Measurements from ENCODE around the gene ATP4B. TPM values are rescaled to one million over a fixed set of nuclear protein-coding genes. Genes with fewer than 3 reads are reported as not detected.

ATP4B gene
- polyA plus RNA-seq, 1 donor (not counting 4 experiments of a cell fraction or from before 2014, with no cell fraction given): not detected

DNA sequence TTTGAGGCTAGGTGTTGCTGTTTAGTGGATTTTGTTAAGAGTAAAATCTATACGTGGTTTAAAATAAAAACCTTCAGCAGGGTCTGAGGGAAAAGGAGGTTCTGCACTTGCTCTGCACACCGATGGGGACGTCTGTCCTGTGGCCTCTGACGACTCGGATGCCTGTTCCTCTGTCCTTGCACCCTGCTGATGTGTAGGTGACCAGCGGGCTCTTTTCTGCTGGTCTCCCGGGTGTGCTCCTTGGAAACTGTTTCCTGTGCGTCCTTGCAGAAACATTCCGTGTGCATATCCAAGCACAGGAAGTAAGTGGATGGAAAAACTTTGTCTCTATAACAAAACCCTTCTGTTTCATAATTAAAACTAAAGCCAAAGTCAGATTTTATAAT lies 3.8 kb downstream of the ATP4B start:
- Histone ChIP-seq H3K9ac (ENCODE audit: control insufficient read depth, extremely low read depth, insufficient read depth, low read length) (no peak overlapping the region), H4K20me1 (ENCODE audit: control insufficient read depth, extremely low read depth, insufficient read depth, low read length) (no peaks in the 10 kb centered on the region), H3K27me3 (ENCODE audit: control insufficient read depth, extremely low read depth, insufficient read depth, low read length) (peaks cover 25% of the 10 kb centered on the region), H2AFZ (ENCODE audit: control insufficient read depth, low read length) (no peak overlapping the region), H3K9me1 (ENCODE audit: control insufficient read depth, extremely low read depth, insufficient read depth, low read length) (no peaks in the 10 kb centered on the region), H3K36me3 (ENCODE audit: control insufficient read depth in 2 of 2, extremely low read depth in 1 of 2, insufficient read depth in 2 of 2, low read length in 2 of 2) (no peaks in the 10 kb centered on the region), H3K4me3 (ENCODE audit: control insufficient read depth in 2 of 3, extremely low read depth in 1 of 3, insufficient read depth in 2 of 3, low read depth in 1 of 3, low read length in 3 of 3) (no peak overlapping the region), H3K79me2 (ENCODE audit: control insufficient read depth, insufficient read depth, low read length) (no peaks in the 10 kb centered on the region), H3K4me2 (ENCODE audit: control insufficient read depth, extremely low read depth, insufficient read depth, low read depth, low read length) (no peak overlapping the region), H3K4me1 (ENCODE audit: control insufficient read depth, extremely low read depth, insufficient read depth, low read length) (peaks cover 2% of the 10 kb centered on the region), H3K9me3 (ENCODE audit: control insufficient read depth, low read depth, low read length) (no peaks in the 10 kb centered on the region), H3K27ac (ENCODE audit: control insufficient read depth, insufficient read depth, low read length) (no peak overlapping the region)
- FAIRE-seq: no peak
- no peak for DNase-seq (ENCODE audit: low read depth, low spot score)
- no peak for TF ChIP-seq CTCF (optimal IDR thresholded peaks at IDR 0.05 in 1 of 3, IDR thresholded peaks at IDR 0.05 in 1 of 3, conservative IDR thresholded peaks at IDR 0.05 in 1 of 3; ENCODE audit: extremely low read depth in 1 of 3, insufficient read depth in 2 of 3, low read length in 3 of 3)
- TF ChIP-seq EZH2 (IDR thresholded peaks at IDR 0.05; ENCODE audit: low read length): no peak
- dilution Hi-C loops (cut with MboI; ENCODE audit: extremely low pct_ligation_motif_present, low sequenced_read_pairs): no loop called here

GRCh38 chr13:113653264-113654174 lies 4.5 kb downstream of the ATP4B start:
- dilution Hi-C loops (cut with MboI; ENCODE audit: extremely low pct_ligation_motif_present, low sequenced_read_pairs): no loop called here
- Histone ChIP-seq H3K9ac (ENCODE audit: control insufficient read depth, extremely low read depth, insufficient read depth, low read length) (no peak overlapping the region), H3K9me3 (ENCODE audit: control insufficient read depth, low read depth, low read length) (no peaks in the 10 kb centered on the region), H3K4me3 (ENCODE audit: control insufficient read depth in 2 of 3, extremely low read depth in 1 of 3, insufficient read depth in 2 of 3, low read depth in 1 of 3, low read length in 3 of 3) (no peak overlapping the region), H3K27ac (ENCODE audit: control insufficient read depth, insufficient read depth, low read length) (no peak overlapping the region), H2AFZ (ENCODE audit: control insufficient read depth, low read length) (no peak overlapping the region), H3K36me3 (ENCODE audit: control insufficient read depth in 2 of 2, extremely low read depth in 1 of 2, insufficient read depth in 2 of 2, low read length in 2 of 2) (no peaks in the 10 kb centered on the region), H3K27me3 (ENCODE audit: control insufficient read depth, extremely low read depth, insufficient read depth, low read length) (peaks cover 25% of the 10 kb centered on the region), H3K4me2 (ENCODE audit: control insufficient read depth, extremely low read depth, insufficient read depth, low read depth, low read length) (no peak overlapping the region), H3K4me1 (ENCODE audit: control insufficient read depth, extremely low read depth, insufficient read depth, low read length) (peaks cover 2% of the 10 kb centered on the region), H3K9me1 (ENCODE audit: control insufficient read depth, extremely low read depth, insufficient read depth, low read length) (no peaks in the 10 kb centered on the region), H4K20me1 (ENCODE audit: control insufficient read depth, extremely low read depth, insufficient read depth, low read length) (no peaks in the 10 kb centered on the region), H3K79me2 (ENCODE audit: control insufficient read depth, insufficient read depth, low read length) (no peaks in the 10 kb centered on the region)
- no peak for FAIRE-seq
- TF ChIP-seq CTCF (optimal IDR thresholded peaks at IDR 0.05 in 1 of 3, IDR thresholded peaks at IDR 0.05 in 1 of 3, conservative IDR thresholded peaks at IDR 0.05 in 1 of 3; ENCODE audit: extremely low read depth in 1 of 3, insufficient read depth in 2 of 3, low read length in 3 of 3) (no peak), EZH2 (IDR thresholded peaks at IDR 0.05; ENCODE audit: low read length) (no peak)
- no peak for DNase-seq (ENCODE audit: low read depth, low spot score)

Measured in keratinocyte (primary cell).